H1 (cell line): ENCODE data around the gene GGA3. TPM values are rescaled to one million over a fixed set of nuclear protein-coding genes. Genes with fewer than 3 reads are reported as not detected.

ENCODE experiments used
- BACH1 ChIP-seq: IDR thresholded peaks from 2 replicates; pipeline ENCODE4 v1.6.1; 2012; ENCODE audit warnings: low read length, improper control_type of control experiment
- BRCA1 ChIP-seq: IDR thresholded peaks from 2 replicates; pipeline ENCODE4 v1.6.1; 2012; ENCODE audit warnings: low read depth, low read length, improper control_type of control experiment
- CHD1 ChIP-seq: IDR thresholded peaks from 2 replicates; pipeline ENCODE4 v1.6.1; 2012; ENCODE audit warnings: low read depth, low read length, improper control_type of control experiment
- CHD2 ChIP-seq: IDR thresholded peaks from 2 replicates; pipeline ENCODE4 v1.6.1; 2012; ENCODE audit warnings: low read length, improper control_type of control experiment
- CREB1 ChIP-seq: IDR thresholded peaks from 2 replicates; pipeline ENCODE4 v1.6.1; 2012; ENCODE audit warnings: inconsistent platforms
- CTCF ChIP-seq, 3 experiments: IDR thresholded peaks; 1 replicate in 2 of 3; 2 replicates in 1 of 3; pipeline versions ENCODE4 v1.5.1 to v1.6.1; 2011; ENCODE audit warnings: low read length in 3 of 3, mild to moderate bottlenecking in 3 of 3, inconsistent platforms in 2 of 3, low read depth in 1 of 3, moderate library complexity in 1 of 3; ENCODE audit not compliant: insufficient read depth in 1 of 3; ENCODE audit errors: control extremely low read depth in 1 of 3
- FOSL1 ChIP-seq: IDR thresholded peaks from 2 replicates; pipeline ENCODE4 v1.6.1; 2011; ENCODE audit warnings: mild to moderate bottlenecking, low read depth, low read length, moderate library complexity; ENCODE audit not compliant: insufficient read depth
- GTF2F1 ChIP-seq: IDR thresholded peaks from 2 replicates; pipeline ENCODE4 v1.6.1; 2012; ENCODE audit warnings: low read depth, low read length, improper control_type of control experiment, borderline replicate concordance
- HDAC2 ChIP-seq, 2 experiments: fragments of 300-600 bp in 1 of 2; sonication (generic) in 1 of 2; IDR thresholded peaks; 2 replicates each; pipeline ENCODE4 v1.6.1; 2011 to 2012; ENCODE audit warnings: low read depth in 2 of 2, low read length in 2 of 2, mild to moderate bottlenecking in 2 of 2, moderate library complexity in 2 of 2, borderline replicate concordance in 1 of 2, inconsistent platforms in 1 of 2
- KDM5A ChIP-seq: fragments of 200-600 bp; IDR thresholded peaks from 2 replicates; pipeline ENCODE4 v1.7.1; 2012; ENCODE audit warnings: mild to moderate bottlenecking, low read length, inconsistent platforms, mixed read lengths
- MAX ChIP-seq: IDR thresholded peaks from 2 replicates; pipeline ENCODE4 v1.6.1; 2012; ENCODE audit warnings: inconsistent platforms
- NANOG ChIP-seq: IDR thresholded peaks from 2 replicates; pipeline ENCODE4 v1.6.1; 2011; ENCODE audit warnings: low read length, low read depth, mild to moderate bottlenecking, inconsistent platforms; ENCODE audit not compliant: insufficient read depth, poor library complexity, severe bottlenecking
- PHF8 ChIP-seq: fragments of 200-600 bp; sonication (generic); conservative IDR thresholded peaks from 2 replicates; pipeline ENCODE4 v1.7.1; 2012; ENCODE audit warnings: low read depth, mild to moderate bottlenecking, inconsistent platforms, low read length, moderate library complexity
- POLR2A ChIP-seq, 2 experiments: IDR thresholded peaks; 1 replicate in 1 of 2; 2 replicates in 1 of 2; pipeline ENCODE4 v1.6.1; 2011; ENCODE audit warnings: low read depth in 2 of 2, low read length in 2 of 2, mild to moderate bottlenecking in 2 of 2; ENCODE audit errors: control extremely low read depth in 1 of 2
- POLR2AphosphoS5 ChIP-seq: IDR thresholded peaks from 2 replicates; pipeline ENCODE4 v1.6.1; 2011; ENCODE audit warnings: low read depth, low read length
- RBBP5 ChIP-seq: IDR thresholded peaks from 2 replicates; pipeline ENCODE4 v1.7.1; 2012; ENCODE audit warnings: low read depth, mild to moderate bottlenecking, inconsistent platforms, low read length, moderate library complexity, borderline replicate concordance
- RFX5 ChIP-seq: IDR thresholded peaks from 2 replicates; pipeline ENCODE4 v1.6.1; 2011; ENCODE audit warnings: low read depth, low read length, improper control_type of control experiment, borderline replicate concordance
- RNF2 ChIP-seq: fragments of 200-900, 300-1000 bp; sonication (generic); IDR thresholded peaks from 2 replicates; pipeline ENCODE4 v1.7.1; 2016; ENCODE audit warnings: borderline replicate concordance, low read depth, mild to moderate bottlenecking, antibody characterized with exemption, low read length; ENCODE audit not compliant: poor library complexity, severe bottlenecking; ENCODE audit errors: missing control alignments
- SP1 ChIP-seq: IDR thresholded peaks from 2 replicates; pipeline ENCODE4 v1.6.1; 2011; ENCODE audit warnings: low read depth, low read length
- SP4 ChIP-seq: IDR thresholded peaks from 2 replicates; pipeline ENCODE4 v1.6.1; 2012; ENCODE audit warnings: low read length, inconsistent platforms
- SUZ12 ChIP-seq: fragments of 200-600 bp; sonication (generic); IDR thresholded peaks from 2 replicates; pipeline ENCODE4 v1.6.1; 2012; ENCODE audit warnings: mild to moderate bottlenecking, inconsistent platforms, low read length, moderate library complexity, mixed read lengths
- ZNF274 ChIP-seq: IDR thresholded peaks from 2 replicates; pipeline ENCODE4 v1.7.0; 2012; ENCODE audit warnings: low read length, borderline replicate concordance; ENCODE audit errors: extremely low read depth
- polyA plus RNA-seq, 7 experiments: library from polyadenylated mRNA; depleted of rRNA in 3 of 7; stranded (reverse) in 5 of 7; unstranded in 2 of 7; fragments of >200 nt in 5 of 7; fragments of 200-250 nt in 2 of 7; gene quantifications; 1 replicate in 5 of 7; 2 replicates in 1 of 7; 4 replicates in 1 of 7; pipeline versions ENCODE4 v1.2.1 to v1.2.3, GENCODE V29; 2011 to 2013; ENCODE audit warnings: missing spikeins in 2 of 7, mixed read lengths in 2 of 7
- total RNA-seq: library from RNA; stranded (reverse); fragmentation: NEBNext Ultra II Directional; extraction: Animal tissue kit (Norgen Biotek cat#: 25700); gene quantifications from 2 replicates; pipeline ENCODE4 v1.2.1, GENCODE V29; 2021

GGA3 gene
- total and polyA plus RNA-seq, 2 of the 8 experiments (the other 6 are each of a cell fraction or from before 2014, with no cell fraction given), result 40.6 to 60.0 TPM

DNA sequence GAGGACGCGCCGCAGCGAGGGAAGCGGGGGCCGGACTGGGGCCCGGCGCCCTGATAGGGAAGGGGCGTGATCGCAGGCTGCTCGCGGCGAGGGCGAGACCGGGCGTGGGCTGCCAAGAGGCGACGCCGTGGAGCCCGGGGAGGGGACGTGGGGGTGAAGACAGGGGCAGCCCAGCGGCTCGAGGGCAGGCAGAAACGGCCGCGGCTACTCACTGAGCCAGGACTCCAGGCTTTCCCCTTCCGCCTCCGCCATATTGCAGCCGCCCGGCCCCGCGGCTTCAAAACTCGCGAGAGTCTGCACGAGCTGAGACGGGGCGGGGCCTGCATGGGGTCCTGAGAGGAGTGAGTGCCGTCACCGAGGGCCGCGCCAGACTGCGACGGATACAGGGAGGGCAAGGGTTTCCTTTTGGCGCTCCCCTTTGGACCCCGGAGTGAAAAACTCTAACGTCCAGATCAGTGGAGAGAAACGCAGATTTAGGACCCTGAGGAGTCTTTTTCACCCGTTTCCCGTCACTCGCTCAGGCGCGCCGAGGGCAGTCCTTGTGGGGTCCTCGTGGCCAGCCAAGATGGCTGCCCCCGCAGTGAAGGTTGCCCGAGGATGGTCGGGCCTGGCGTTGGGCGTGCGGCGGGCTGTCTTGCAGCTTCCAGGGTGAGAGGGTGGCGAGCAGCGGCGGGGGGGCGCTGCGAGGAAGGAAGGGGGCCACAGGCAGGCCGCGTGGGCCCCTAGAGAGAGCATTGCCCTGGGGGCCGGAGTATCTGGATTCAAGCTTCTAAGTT lies at the start of gene GGA3, which contains the start of gene MRPS7 (continued):
- no peak for TF ChIP-seq CTCF (IDR thresholded peaks at IDR 0.05; ENCODE audit: control extremely low read depth in 1 of 3, insufficient read depth in 1 of 3, low read depth in 1 of 3, low read length in 3 of 3)
- no peak for TF ChIP-seq NANOG
- TF ChIP-seq SP4, result peak; percentile 99
- TF ChIP-seq RNF2, result no peak
- TF ChIP-seq FOSL1, result no peak
- TF ChIP-seq RBBP5, result peak; percentile 96
- TF ChIP-seq POLR2AphosphoS5, result peak; percentile 89
- peak; percentile 53; the same call in 1 of the 2 replicates for TF ChIP-seq BACH1
- TF ChIP-seq CREB1, result peak; percentile 87
- 0 out of 4 replicates have a peak, but pooled peaks of 1 of the 2 experiments have one; percentile 50 for TF ChIP-seq HDAC2 (IDR thresholded peaks at IDR 0.05; ENCODE audit: borderline replicate concordance in 1 of 2, low read depth in 2 of 2, low read length in 2 of 2)
- no peak for TF ChIP-seq CHD1
- TF ChIP-seq RFX5, result no peak
- peak; percentile 78 for TF ChIP-seq MAX
- peak; percentile 89 for TF ChIP-seq BRCA1
- no peak for TF ChIP-seq SUZ12
- TF ChIP-seq KDM5A, result peak; percentile 96
- TF ChIP-seq ZNF274, result no peak
- peak; percentile 89 for TF ChIP-seq PHF8
- TF ChIP-seq CHD2, result peak; percentile 97
- TF ChIP-seq SP1, result 0 out of 2 replicates have a peak, but pooled peaks have one; percentile 31
- no peak for TF ChIP-seq GTF2F1
- TF ChIP-seq POLR2A (IDR thresholded peaks at IDR 0.05; ENCODE audit: control extremely low read depth in 1 of 2, low read depth in 2 of 2, low read length in 2 of 2), result peak; percentile 85 to 92
